ENCODE data around the gene HGF. TPM values are rescaled to one million over a fixed set of nuclear protein-coding genes. Genes with fewer than 3 reads are reported as not detected.

The HGF gene
- total RNA-seq, 1 experiment from 2014 or later = not detected

DNA sequence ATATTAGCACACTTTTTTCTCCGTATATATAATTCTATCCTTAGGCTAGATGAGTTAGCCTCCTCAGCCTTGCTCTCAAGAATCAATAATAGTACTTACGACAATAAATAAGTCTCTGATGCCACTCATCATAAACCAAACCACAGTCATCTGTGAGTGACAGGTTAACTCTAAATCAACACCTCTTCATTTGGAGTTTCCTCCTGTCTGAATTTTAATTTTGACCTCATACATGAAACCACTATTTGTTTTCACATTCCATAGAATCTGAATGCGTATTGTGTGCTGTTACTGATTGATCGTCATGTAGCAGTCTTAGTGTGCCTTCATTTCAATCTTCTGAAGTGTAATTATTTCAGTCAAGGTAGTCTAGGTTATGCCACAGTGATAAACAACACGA, 85.8 kb downstream of the HGF start:
- DNase-seq (ENCODE audit: low spot score) = no peak

DNA sequence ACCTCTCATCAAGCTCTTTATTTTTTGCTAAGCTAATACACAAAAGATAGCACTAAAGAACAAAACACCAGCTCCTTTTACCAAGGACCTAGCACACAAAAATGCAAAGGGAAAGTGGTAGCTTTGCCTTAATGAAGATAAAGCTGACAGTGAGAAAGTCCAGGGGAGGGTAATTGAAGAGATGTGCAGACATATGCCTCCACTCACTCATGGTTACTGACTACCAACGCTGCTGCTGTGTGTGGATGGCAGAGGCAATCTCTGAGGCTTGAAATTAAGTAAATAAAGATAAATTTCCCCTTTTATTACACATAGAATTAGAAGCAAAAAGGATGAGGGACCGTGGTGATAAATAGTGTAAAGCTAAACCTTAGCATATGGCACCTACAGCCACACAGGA, 87.0 kb downstream of the HGF start:
- no peak for DNase-seq (ENCODE audit: low spot score)

DNA sequence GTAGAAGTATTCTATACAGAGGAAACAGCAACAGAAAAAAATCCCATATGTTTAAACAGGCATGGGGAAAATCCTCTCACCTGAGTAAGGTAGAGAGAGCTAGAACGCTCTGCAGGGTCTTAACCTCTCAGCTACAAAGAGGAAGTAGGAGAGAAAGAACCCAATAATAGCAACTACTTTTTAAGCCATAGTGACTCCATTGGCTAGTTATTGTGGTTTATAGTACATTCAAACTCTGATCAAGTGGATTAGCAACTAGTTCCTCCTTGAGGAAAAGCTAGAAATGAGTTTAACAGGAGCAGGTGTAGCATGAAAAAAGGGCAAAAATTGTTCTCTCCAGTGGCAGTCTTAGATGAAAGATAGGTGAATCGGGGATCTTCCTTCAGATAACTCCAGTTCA, 89.7 kb downstream of the HGF start:
- DNase-seq (ENCODE audit: low spot score) = no peak

GRCh38 chr7:81676813-81677212, 93.0 kb downstream of the HGF start:
- DNase-seq (ENCODE audit: low spot score) = peak; percentile 31

- no peak for DNase-seq (ENCODE audit: low spot score)
Measured at GRCh38 chr7:81676105-81676811, 93.6 kb downstream of the HGF start.

- DNase-seq (ENCODE audit: low spot score) = no peak
Measured at GRCh38 chr7:81674431-81674830, 95.4 kb downstream of the HGF start.

DNA sequence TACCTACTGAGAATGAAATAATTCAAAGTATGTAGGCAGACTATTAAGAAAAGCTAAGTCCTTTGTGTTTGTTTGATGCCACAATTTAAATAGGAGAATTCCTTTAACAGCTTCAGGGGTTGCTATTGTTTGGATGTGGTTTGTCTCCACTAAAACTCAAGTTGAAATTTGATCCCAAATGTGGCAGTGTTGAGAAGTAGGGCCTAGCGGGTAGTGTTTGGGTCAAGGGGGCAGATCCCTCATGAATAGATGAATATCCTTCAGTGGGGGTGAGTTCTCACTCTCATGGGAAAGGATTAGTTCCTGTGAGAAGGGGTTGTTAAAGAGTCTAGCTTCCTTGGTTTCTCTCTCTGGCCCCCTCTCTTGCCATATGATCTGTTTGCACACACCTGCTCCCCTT, 97.0 kb downstream of the HGF start:
- DNase-seq (ENCODE audit: low spot score) = no peak

DNA sequence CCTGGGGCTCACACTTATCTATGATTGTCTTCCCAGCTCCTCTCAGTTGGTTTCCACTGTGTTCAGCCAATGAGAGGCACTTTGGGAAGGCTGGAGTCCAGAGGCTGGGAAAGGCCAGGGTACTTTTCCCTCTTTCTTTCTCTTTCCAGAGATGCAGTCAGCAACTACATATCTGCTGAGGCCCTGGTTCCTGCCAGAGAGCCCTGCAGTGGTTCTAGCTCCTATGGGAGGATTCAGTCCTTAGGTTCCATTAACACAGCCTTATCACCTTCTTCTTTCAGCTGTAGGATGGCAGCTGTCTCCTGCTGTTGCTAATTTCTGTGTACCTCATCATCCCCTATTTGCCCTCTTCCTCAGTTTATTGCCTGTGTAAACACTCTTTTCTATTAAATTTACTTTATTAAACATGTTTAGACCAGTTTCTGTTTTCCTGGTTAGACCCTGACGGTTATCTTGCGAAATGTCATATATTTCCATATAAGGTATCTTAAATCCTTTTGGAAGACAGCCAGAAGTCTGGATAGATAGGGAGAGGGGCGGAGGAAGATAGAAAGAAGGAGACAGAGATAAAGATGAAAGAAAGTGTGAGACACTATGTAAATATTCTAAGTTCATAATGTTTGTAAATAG, 100.3 kb downstream of the HGF start:
- DNase-seq (ENCODE audit: low spot score) = no peak

- no peak for DNase-seq (ENCODE audit: low spot score)
Measured at GRCh38 chr7:81666209-81666608, 103.6 kb downstream of the HGF start.

- no peak for DNase-seq (ENCODE audit: low spot score)
Measured at GRCh38 chr7:81665236-81665635, 104.6 kb downstream of the HGF start.

DNA sequence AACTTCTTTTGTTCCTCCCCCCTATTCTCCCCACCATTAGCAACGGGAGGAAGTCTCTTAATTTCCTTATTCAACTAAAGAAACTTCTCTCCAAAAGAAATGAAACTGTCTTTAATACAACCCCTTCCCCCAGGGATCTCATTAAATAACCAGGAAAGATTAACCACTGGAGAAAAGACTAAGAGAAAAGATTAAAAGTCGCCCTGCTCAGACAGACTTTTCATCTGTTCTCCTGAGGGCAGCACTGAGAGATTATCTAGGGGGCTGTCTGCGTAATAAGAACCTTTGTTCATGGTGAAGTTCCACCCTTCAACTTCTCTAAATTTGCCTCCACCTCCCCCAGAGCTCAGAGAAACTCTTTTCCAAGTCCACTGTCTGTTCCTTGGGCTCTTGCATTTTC, 105.5 kb downstream of the HGF start:
- no peak for DNase-seq (ENCODE audit: low spot score)

DNA sequence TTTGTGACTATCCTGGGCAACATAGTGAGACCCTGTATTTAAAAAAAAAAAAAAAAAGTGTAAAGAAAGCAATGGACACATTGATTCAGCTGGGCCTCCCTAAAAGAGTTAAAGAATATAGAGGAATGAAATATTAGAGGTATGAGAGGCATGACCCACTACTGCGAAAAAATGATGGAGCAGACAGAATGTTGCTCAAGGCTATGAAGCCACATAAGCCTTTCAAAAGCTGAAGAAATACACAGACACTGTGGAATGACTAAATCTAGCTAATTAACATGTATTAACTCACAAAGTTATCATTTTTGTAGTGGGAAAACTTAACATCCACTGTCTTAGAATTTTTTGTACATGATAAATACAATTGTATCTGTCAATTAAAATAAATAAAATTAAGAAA, 107.3 kb downstream of the HGF start:
- DNase-seq (ENCODE audit: low spot score) = no peak

DNA sequence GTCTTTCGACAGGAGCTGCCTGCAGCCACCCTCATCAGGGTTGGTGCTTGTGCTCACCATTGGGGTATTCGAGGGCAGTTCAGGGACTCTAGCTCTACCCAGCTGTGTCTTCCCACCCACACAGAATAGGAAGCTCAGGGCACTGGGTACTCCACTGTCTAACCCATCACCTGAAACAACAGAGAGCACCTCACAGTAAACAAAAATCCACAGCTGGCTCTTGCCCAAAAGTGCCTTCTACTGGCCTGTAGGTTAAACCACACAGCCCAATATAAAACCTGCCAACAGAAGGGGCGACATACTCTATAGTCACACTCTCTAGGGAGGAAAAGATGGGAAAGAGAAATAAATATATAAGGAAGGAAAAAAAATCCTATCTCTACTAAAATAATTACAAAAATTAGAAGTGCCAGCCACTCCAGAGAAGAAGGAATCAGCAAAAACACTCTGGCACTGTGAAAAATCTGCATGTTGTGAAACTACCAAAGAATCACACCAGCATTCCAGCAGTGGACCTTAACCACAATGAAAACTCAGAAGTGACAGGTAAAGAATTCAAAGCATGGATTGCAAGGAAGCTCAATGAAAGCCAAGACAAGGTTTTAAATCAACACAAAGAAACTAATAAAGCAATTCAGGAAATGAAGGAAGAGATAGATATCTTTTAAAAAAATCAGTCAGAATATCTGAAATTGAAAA, 110.0 kb downstream of the HGF start:
- no peak for DNase-seq (ENCODE audit: low spot score)

DNA sequence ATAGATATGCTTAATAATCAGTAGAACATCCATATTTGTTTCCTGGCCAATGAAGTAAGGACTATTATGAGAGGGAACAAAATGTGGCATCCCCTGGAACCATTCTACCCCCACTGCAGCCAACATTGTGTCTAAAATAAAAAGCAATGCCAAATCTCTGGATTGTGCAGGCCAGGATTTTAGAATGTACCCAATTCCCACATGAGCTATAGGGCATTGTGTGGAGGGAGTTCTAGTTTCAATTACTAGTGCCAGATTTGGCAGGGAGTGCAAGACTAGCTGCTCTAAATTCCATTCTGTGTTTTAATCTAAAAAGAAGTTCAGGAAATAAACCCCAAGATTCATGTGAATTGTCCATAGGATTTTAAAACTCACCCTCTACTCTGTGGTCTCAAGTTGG, 112.3 kb downstream of the HGF start:
- DNase-seq (ENCODE audit: low spot score) = no peak

DNA sequence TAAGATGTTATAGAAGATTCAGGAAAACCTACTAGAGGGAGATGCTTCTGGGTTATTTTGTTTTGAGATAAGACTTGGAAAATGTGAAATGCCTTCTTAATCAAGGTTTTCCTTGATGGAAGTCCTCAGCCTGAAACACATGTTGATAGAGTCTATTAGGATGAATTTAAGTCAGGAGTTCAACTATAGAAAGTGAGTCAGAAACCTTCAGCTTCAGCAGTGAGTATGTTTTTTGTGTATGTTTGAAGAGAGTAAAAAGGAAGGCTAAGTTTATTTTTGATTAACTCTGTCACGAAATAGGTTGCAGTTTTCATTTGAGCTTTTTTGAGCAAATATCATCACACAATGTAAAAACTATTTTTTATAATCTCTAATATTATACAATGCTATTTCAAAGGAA, 114.6 kb downstream of the HGF start:
- DNase-seq (ENCODE audit: low spot score) = no peak

GRCh38 chr7:81652225-81652624, 117.6 kb downstream of the HGF start:
- DNase-seq (ENCODE audit: low spot score) = no peak

Measured in A172 (cell line).